GM10266 (cell line): Measurements from ENCODE around the gene SHC2.
"Not testable (repeated sequence)": the region's sequence is repeated elsewhere in the genome, so short reads cannot be mapped to it uniquely, and the experiment has no call there.

Experiments used
- DNase-seq: peaks from one replicate; pipeline ENCODE4 v3.0.0; 2012; ENCODE audit errors: extremely low spot score
- CTCF ChIP-seq: IDR thresholded peaks from 2 replicates; pipeline ENCODE4 v1.5.1; 2012; ENCODE audit warnings: mild to moderate bottlenecking, low read depth; ENCODE audit not compliant: control insufficient read depth, insufficient read depth; ENCODE audit errors: missing control alignments

SHC2 gene

GRCh38 chr19:415292-415691 lies 45.5 kb downstream of the SHC2 start:
- no peak for DNase-seq
- no peak for TF ChIP-seq CTCF

- DNase-seq, result no peak
- TF ChIP-seq CTCF, result no peak
Measured at GRCh38 chr19:413756-414420, 46.9 kb downstream of the SHC2 start.

GRCh38 chr19:412356-413355 lies 48.2 kb downstream of the SHC2 start:
- no peak for TF ChIP-seq CTCF
- DNase-seq, result no peak

GRCh38 chr19:411723-412355 lies 49.0 kb downstream of the SHC2 start:
- TF ChIP-seq CTCF, result no peak

GRCh38 chr19:411121-411722 lies 49.6 kb downstream of the SHC2 start:
- DNase-seq, result not testable (repeated sequence)

More at GRCh38 chr19:411723-412355, 49.0 kb downstream of the SHC2 start:
- no peak for DNase-seq

GRCh38 chr19:410243-410781 lies 50.5 kb downstream of the SHC2 start:
- no peak for DNase-seq
- no peak for TF ChIP-seq CTCF
